ENCODE results near the gene AQP2. TPM values are rescaled to one million over a fixed set of nuclear protein-coding genes. Genes with fewer than 3 reads are reported as not detected.

AQP2 gene
- total RNA-seq, 2 experiments from 2014 or later: not detected

DNA sequence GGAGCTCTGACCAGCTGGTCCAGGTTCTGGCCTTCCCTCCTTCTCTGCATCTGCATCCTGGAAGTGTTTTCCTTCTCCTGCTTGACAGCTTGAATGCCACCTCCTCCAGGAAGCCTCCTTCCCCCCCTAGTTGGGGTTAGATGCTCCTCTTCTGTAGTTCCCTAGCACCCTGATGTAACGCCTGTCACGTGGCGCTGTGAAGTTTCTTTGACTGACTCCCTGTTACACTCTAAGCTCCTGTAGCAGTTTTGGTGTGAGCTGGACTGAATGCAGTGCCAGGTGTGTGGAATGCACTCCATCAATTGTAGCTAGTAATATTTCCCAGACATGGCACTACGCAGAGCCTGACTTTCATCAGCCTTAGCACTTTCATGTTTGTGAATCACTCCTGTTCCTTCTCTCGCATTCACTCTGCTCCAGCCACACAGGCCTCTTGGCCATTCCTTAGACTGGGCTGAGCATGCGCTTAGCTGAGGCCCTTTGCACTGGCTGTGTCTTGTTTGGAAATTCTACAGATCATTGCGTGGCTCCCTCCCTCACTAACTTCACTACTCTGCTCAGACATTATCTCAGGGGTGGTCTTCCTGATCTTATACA lies 44.7 kb upstream of the AQP2 start:
- H2AFZ ChIP-seq (ENCODE audit: low read length): no peak overlapping the region
- DNase-seq (ENCODE audit: low spot score): no peak
- TF ChIP-seq EZH2phosphoT487 (IDR thresholded peaks at IDR 0.05; ENCODE audit: borderline replicate concordance, low read depth, low read length) (no peak), CTCF (conservative IDR thresholded peaks at IDR 0.05; ENCODE audit: low read length) (no peak)
- intact Hi-C loops (cut with micrococcal nuclease; ENCODE audit: unreplicated experiment): no loop called here
- ChIA-PET POLR2A (interaction anchor here (1.0 kb wide), 1 partner anchor 13 kb away, joined by 3 read pairs; no protein-coding TSS in a partner anchor), CTCF (ENCODE audit: unreplicated experiment) (interaction anchor here (1.0 kb wide), 1 partner anchor 40 kb away, joined by 3 read pairs; no protein-coding TSS in a partner anchor)
- H3K4me3 ChIP-seq (ENCODE audit: low read depth, low read length, poor library complexity, severe bottlenecking): no peak overlapping the region
- H3K9me2 ChIP-seq (ENCODE audit: insufficient read depth, low read length): no peaks in the 10 kb centered on the region
- H3K4me1 ChIP-seq (ENCODE audit: insufficient read depth, low read length, poor library complexity, severe bottlenecking): no peaks in the 10 kb centered on the region
- H4K20me1 ChIP-seq (ENCODE audit: insufficient read depth, low read length): no peaks in the 10 kb centered on the region
- no peak overlapping the region for H3K4me2 ChIP-seq (ENCODE audit: low read length)
- H3K79me2 ChIP-seq (ENCODE audit: insufficient read depth, low read depth, low read length): no peaks in the 10 kb centered on the region
- BruUV-seq (replicated peaks): no TSS peak
- no peak overlapping the region for H3K27ac ChIP-seq (ENCODE audit: low read depth, low read length, poor library complexity, severe bottlenecking)
- no peaks in the 10 kb centered on the region for H3K9me3 ChIP-seq (ENCODE audit: low read length)
- H3K36me3 ChIP-seq (ENCODE audit: insufficient read depth, low read length): no peaks in the 10 kb centered on the region

GRCh38 chr12:49907352-49907751 lies 43.2 kb upstream of the AQP2 start:
- TF ChIP-seq EZH2phosphoT487 (IDR thresholded peaks at IDR 0.05; ENCODE audit: borderline replicate concordance, low read depth, low read length): no peak
- no peak for TF ChIP-seq CTCF (conservative IDR thresholded peaks at IDR 0.05; ENCODE audit: low read length)
- intact Hi-C loops (cut with micrococcal nuclease; ENCODE audit: unreplicated experiment): no loop called here
- Histone ChIP-seq H3K9me2 (ENCODE audit: insufficient read depth, low read length) (no peaks in the 10 kb centered on the region), H4K20me1 (ENCODE audit: insufficient read depth, low read length) (no peaks in the 10 kb centered on the region), H2AFZ (ENCODE audit: low read length) (no peak overlapping the region), H3K4me1 (ENCODE audit: insufficient read depth, low read length, poor library complexity, severe bottlenecking) (no peaks in the 10 kb centered on the region), H3K79me2 (ENCODE audit: insufficient read depth, low read depth, low read length) (no peaks in the 10 kb centered on the region), H3K4me2 (ENCODE audit: low read length) (no peak overlapping the region), H3K36me3 (ENCODE audit: insufficient read depth, low read length) (no peaks in the 10 kb centered on the region), H3K9me3 (ENCODE audit: low read length) (no peaks in the 10 kb centered on the region), H3K27ac (ENCODE audit: low read depth, low read length, poor library complexity, severe bottlenecking) (no peak overlapping the region), H3K4me3 (ENCODE audit: low read depth, low read length, poor library complexity, severe bottlenecking) (no peak overlapping the region)
- DNase-seq (ENCODE audit: low spot score): no peak
- CTCF ChIA-PET (ENCODE audit: unreplicated experiment): interaction anchor here (1.0 to 1.1 kb wide), 2 partner anchors 9 to 40 kb away, joined by 3 read pairs; no protein-coding TSS in a partner anchor
- no TSS peak for BruUV-seq (replicated peaks)
- POLR2A ChIA-PET: interaction anchor here (0.9 kb wide), 1 partner anchor 21 kb away, joined by 5 read pairs; no protein-coding TSS in a partner anchor

DNA sequence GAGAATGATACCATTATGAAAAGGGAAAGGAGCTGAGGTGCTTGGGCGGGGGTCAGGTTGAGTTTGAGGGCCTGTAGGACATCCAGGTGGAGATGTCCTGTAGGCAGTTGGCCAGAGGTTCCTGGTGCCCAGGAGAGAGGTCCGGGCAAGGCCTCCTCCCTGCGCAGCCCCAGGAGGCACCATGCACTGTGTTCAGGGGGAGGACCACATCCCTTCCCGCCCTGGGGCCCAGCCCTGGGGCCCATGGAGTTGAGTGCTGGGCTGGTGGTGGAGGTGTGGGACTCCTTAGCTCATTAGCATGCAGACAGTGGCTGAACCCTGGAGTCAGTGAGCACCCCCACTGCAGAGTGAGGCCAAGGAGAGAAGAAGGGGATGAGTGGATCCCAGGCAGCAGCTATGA lies 41.2 kb upstream of the AQP2 start:
- Histone ChIP-seq H3K9me2 (ENCODE audit: insufficient read depth, low read length) (no peaks in the 10 kb centered on the region), H3K36me3 (ENCODE audit: insufficient read depth, low read length) (no peaks in the 10 kb centered on the region), H3K4me1 (ENCODE audit: insufficient read depth, low read length, poor library complexity, severe bottlenecking) (no peaks in the 10 kb centered on the region), H2AFZ (ENCODE audit: low read length) (no peak overlapping the region), H4K20me1 (ENCODE audit: insufficient read depth, low read length) (no peaks in the 10 kb centered on the region), H3K79me2 (ENCODE audit: insufficient read depth, low read depth, low read length) (no peaks in the 10 kb centered on the region), H3K4me3 (ENCODE audit: low read depth, low read length, poor library complexity, severe bottlenecking) (no peak overlapping the region), H3K4me2 (ENCODE audit: low read length) (no peak overlapping the region), H3K9me3 (ENCODE audit: low read length) (no peaks in the 10 kb centered on the region), H3K27ac (ENCODE audit: low read depth, low read length, poor library complexity, severe bottlenecking) (no peak overlapping the region)
- TF ChIP-seq EZH2phosphoT487 (IDR thresholded peaks at IDR 0.05; ENCODE audit: borderline replicate concordance, low read depth, low read length): no peak
- ChIA-PET CTCF (ENCODE audit: unreplicated experiment) (no interaction called here), POLR2A (interaction anchor here (0.5 to 0.9 kb wide), 2 partner anchors 231 to 1223 kb away, joined by 4 to 8 read pairs; no protein-coding TSS in a partner anchor)
- intact Hi-C loops (cut with micrococcal nuclease; ENCODE audit: unreplicated experiment): no loop called here
- no TSS peak for BruUV-seq (replicated peaks)
- no peak for DNase-seq (ENCODE audit: low spot score)
